BE2C (cell line): Measurements from ENCODE around the gene PROB1.

ENCODE experiments used
- DNase-seq: peaks from one replicate; pipeline ENCODE4 v3.0.0-alpha.2; 2020
- H3K27me3 ChIP-seq: fragments of 250-450 bp; sonication (Bioruptor Pico); 2 replicates; pipeline ENCODE4 v1.5.1; 2020; ENCODE audit warnings: mild to moderate bottlenecking
- H3K36me3 ChIP-seq: fragments of 250-450 bp; sonication (Bioruptor Pico); 2 replicates; pipeline ENCODE4 v1.5.1; 2020; ENCODE audit warnings: mild to moderate bottlenecking
- H3K4me1 ChIP-seq: fragments of 250-450 bp; sonication (Bioruptor Pico); 2 replicates; pipeline ENCODE4 v1.5.1; 2020
- H3K4me3 ChIP-seq: 2 replicates; pipeline ENCODE4 v1.5.1; 2011; ENCODE audit warnings: low read depth, low read length
- H3K9me3 ChIP-seq: fragments of 250-450 bp; sonication (Bioruptor Pico); 2 replicates; pipeline ENCODE4 v1.5.1; 2020
- CTCF ChIP-seq: IDR thresholded peaks from 2 replicates; pipeline ENCODE4 v1.5.1; 2012; ENCODE audit warnings: mild to moderate bottlenecking, low read depth, low read length

PROB1 gene

GRCh38 chr5:139403418-139403786 lies 8.5 kb upstream of the PROB1 start:
- no peak for DNase-seq
- peaks cover 4% of the 10 kb centered on the region for H3K4me1 ChIP-seq
- H3K36me3 ChIP-seq: no peaks in the 10 kb centered on the region
- no peaks in the 10 kb centered on the region for H3K9me3 ChIP-seq
- no peaks in the 10 kb centered on the region for H3K27me3 ChIP-seq
- H3K4me3 ChIP-seq: peak overlapping the region; percentile 78
- TF ChIP-seq CTCF: no peak

- peak; percentile 53 for DNase-seq
- H3K27me3 ChIP-seq: no peaks in the 10 kb centered on the region
- H3K36me3 ChIP-seq: no peaks in the 10 kb centered on the region
- peak; percentile 61 for TF ChIP-seq CTCF
- peaks cover 4% of the 10 kb centered on the region for H3K4me1 ChIP-seq
- no peaks in the 10 kb centered on the region for H3K9me3 ChIP-seq
- no peak overlapping the region for H3K4me3 ChIP-seq
Observed at GRCh38 chr5:139402561-139403158, 7.8 kb upstream of the PROB1 start.

GRCh38 chr5:139401546-139401945 lies 6.6 kb upstream of the PROB1 start:
- H3K9me3 ChIP-seq: no peaks in the 10 kb centered on the region
- no peaks in the 10 kb centered on the region for H3K27me3 ChIP-seq
- no peak for TF ChIP-seq CTCF
- H3K4me3 ChIP-seq: no peak overlapping the region
- H3K4me1 ChIP-seq: peaks cover 4% of the 10 kb centered on the region
- no peak for DNase-seq
- no peaks in the 10 kb centered on the region for H3K36me3 ChIP-seq

- H3K4me1 ChIP-seq: peaks cover 4% of the 10 kb centered on the region
- no peak overlapping the region for H3K4me3 ChIP-seq
- no peak for TF ChIP-seq CTCF
- no peaks in the 10 kb centered on the region for H3K36me3 ChIP-seq
- no peak for DNase-seq
- no peaks in the 10 kb centered on the region for H3K9me3 ChIP-seq
- H3K27me3 ChIP-seq: peaks cover 6% of the 10 kb centered on the region
Observed at GRCh38 chr5:139399501-139400121, 4.7 kb upstream of the PROB1 start.

- no peak for TF ChIP-seq CTCF
- Histone ChIP-seq H3K36me3 (no peaks in the 10 kb centered on the region), H3K9me3 (no peaks in the 10 kb centered on the region), H3K4me1 (no peaks in the 10 kb centered on the region; the same call in 1 of the 2 replicates), H3K4me3 (no peak overlapping the region), H3K27me3 (peaks cover 23% of the 10 kb centered on the region)
- DNase-seq: no peak
Observed at GRCh38 chr5:139397921-139398320, 3.0 kb upstream of the PROB1 start.

- H3K4me1 ChIP-seq: no peaks in the 10 kb centered on the region
- no peak for TF ChIP-seq CTCF
- H3K36me3 ChIP-seq: no peaks in the 10 kb centered on the region
- peaks cover 31% of the 10 kb centered on the region for H3K27me3 ChIP-seq
- no peak overlapping the region for H3K4me3 ChIP-seq
- no peak for DNase-seq
- H3K9me3 ChIP-seq: no peaks in the 10 kb centered on the region
Observed at GRCh38 chr5:139396691-139397090, 1.8 kb upstream of the PROB1 start.
